ENCODE results near the gene PTPRO. TPM values are rescaled to one million over a fixed set of nuclear protein-coding genes. Genes with fewer than 3 reads are reported as not detected.

PTPRO gene
- 0.21 and 0.24 TPM in 2 replicates for total RNA-seq

DNA sequence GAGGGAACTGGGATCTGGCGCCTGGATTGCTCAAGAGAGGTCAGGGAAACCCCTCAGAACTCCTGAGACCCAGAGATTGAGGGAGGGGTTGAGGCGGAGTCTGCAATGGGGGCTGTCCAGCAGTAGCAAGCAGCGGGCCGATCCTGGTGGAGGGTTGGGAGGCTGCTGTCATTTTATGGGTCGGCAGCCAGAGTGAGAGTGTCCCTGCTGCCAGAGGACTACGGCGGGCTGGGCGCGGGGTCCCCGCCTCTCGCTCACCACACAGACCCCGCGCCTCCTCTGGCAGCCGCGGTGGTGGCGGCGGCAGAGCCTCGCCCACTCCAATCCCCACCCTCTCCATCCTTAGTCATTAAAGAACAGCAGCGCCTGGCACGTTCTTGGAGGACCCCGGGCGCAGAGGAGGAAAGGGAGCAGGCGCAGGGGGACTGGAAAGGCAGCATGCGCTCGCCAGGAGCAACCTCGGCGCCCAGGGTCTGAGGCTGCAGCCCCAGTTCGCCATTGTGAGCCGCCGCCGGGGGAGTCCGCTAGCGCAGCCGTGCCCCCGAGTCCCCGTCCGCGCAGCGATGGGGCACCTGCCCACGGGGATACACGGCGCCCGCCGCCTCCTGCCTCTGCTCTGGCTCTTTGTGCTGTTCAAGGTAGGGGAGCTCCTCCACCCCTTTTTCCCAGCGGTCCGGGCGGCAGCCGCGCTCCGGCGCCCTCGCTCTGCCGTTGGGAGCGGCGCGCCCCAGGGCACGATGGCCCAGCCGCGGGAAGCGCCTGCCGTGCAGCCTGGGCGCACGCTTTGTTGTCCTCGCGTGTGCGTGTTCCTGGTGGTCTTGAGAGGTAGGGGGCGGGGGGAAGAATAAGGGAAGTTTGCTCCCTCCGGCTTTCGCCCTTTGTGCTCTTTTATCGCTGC lies at the start of gene PTPRO:
TSS of gene PTPRO (plus strand) at position 345 of the 898 bp plus-strand sequence.

Other genes with a start within 250 kb of the PTPRO start
- 0.64 TPM in 1 of 2 replicates, not detected in the other for gene RERG, start 101.1 kb upstream of the PTPRO start, total RNA-seq

Data from tracheal epithelial cell (primary cell).